MM.1S (cell line): ENCODE measurements around the gene PLXND1.

ENCODE experiments used
- CTCF ChIP-seq: fragments of 300-600 bp; sonication (generic); IDR thresholded peaks from 2 replicates; pipeline ENCODE4 v1.5.1; 2016; ENCODE audit warnings: antibody characterized with exemption, low read length, mixed read lengths
- EZH2phosphoT487 ChIP-seq: fragments of 300-600 bp; sonication (generic); IDR thresholded peaks from 2 replicates; pipeline ENCODE4 v1.6.1; 2018; ENCODE audit warnings: antibody characterized with exemption, low read length

- TF ChIP-seq EZH2phosphoT487 (no peak), CTCF (no peak)
Measured at GRCh38 chr3:129549006-129549800, 57.3 kb downstream of the PLXND1 start.
